Endothelial cell of umbilical vein (primary cell): ENCODE measurements around the gene XNDC1N. TPM values are rescaled to one million over a fixed set of nuclear protein-coding genes. Genes with fewer than 3 reads are reported as not detected.

Source experiments
- BruUV-seq: library from RNA; stranded (reverse); fragments of 400-500 nt; replicated peaks from 2 replicates; lab custom pipeline; 2021; lab: Mats Ljungman, UMichigan
- CTCF ChIA-PET: fragments of 300-600, 350-600 bp; sonication (Branson Sonifier 250); formaldehyde crosslinking; loops from one replicate; lab custom pipeline; 2021; ENCODE audit warnings: antibody characterized with exemption, inconsistent platforms; lab: Charles Lee
- POLR2A ChIA-PET: fragments of 300-600, 350-600 bp; sonication (Branson Sonifier 250); formaldehyde crosslinking; loops from one replicate; lab custom pipeline; 2021; ENCODE audit warnings: antibody characterized with exemption, inconsistent platforms; lab: Charles Lee
- DNase-seq: peaks from one replicate; pipeline ENCODE4 v3.0.0-alpha.2; 2011; ENCODE audit warnings: low read depth, low spot score
- FAIRE-seq: peaks from 2 replicates; lab custom pipeline; 2011; peaks lifted over from hg19 to GRCh38; lab: Jason Lieb, UNC
- H2AFZ ChIP-seq: 2 replicates; pipeline ENCODE4 v1.6.0; 2012; ENCODE audit warnings: low read depth, low read length, control low read depth, inconsistent platforms
- H3K27ac ChIP-seq: 2 replicates; pipeline ENCODE4 v1.5.1; 2011; ENCODE audit warnings: low read depth, mild to moderate bottlenecking, control low read depth, low read length, moderate library complexity; ENCODE audit not compliant: insufficient read depth
- H3K27me3 ChIP-seq, 2 experiments: 2 replicates each; pipeline versions ENCODE4 v1.6.0 to v1.6.1; 2011; ENCODE audit warnings: low read length in 2 of 2, mixed read lengths in 1 of 2; ENCODE audit not compliant: control insufficient read depth in 2 of 2, insufficient read depth in 2 of 2
- H3K36me3 ChIP-seq, 2 experiments: 2 replicates in 1 of 2; 3 replicates in 1 of 2; pipeline ENCODE4 v1.5.1; 2011; ENCODE audit warnings: low read length in 2 of 2, mild to moderate bottlenecking in 1 of 2, moderate library complexity in 1 of 2; ENCODE audit not compliant: control insufficient read depth in 2 of 2, insufficient read depth in 2 of 2; ENCODE audit errors: extremely low read depth in 1 of 2
- H3K4me1 ChIP-seq: 3 replicates; pipeline ENCODE4 v1.5.1; 2011; ENCODE audit warnings: mild to moderate bottlenecking, low read length; ENCODE audit not compliant: control insufficient read depth, insufficient read depth; ENCODE audit errors: extremely low read depth
- H3K4me2 ChIP-seq: 2 replicates; pipeline ENCODE4 v1.6.1; 2011; ENCODE audit warnings: low read length, control low read depth, mixed read lengths; ENCODE audit not compliant: insufficient read depth
- H3K4me3 ChIP-seq, 3 experiments: fragments of 200-600 bp in 1 of 3; sonication (generic), shearing (Covaris generic) in 1 of 3; replicated peaks in 1 of 3; 2 replicates each; pipeline ENCODE4 v1.5.1; 2011 to 2016; ENCODE audit warnings: control low read depth in 3 of 3, low read length in 3 of 3, mild to moderate bottlenecking in 2 of 3, inconsistent platforms in 1 of 3, low read depth in 1 of 3, moderate library complexity in 1 of 3; ENCODE audit not compliant: insufficient read depth in 1 of 3
- H3K79me2 ChIP-seq: 2 replicates; pipeline ENCODE4 v1.6.0; 2012; ENCODE audit warnings: low read length, inconsistent platforms; ENCODE audit not compliant: control insufficient read depth, insufficient read depth
- H3K9ac ChIP-seq: replicated peaks from 2 replicates; pipeline ENCODE3; 2011; ENCODE audit warnings: low read length, control low read depth; ENCODE audit not compliant: insufficient read depth; ENCODE audit errors: extremely low read depth
- H3K9me1 ChIP-seq: replicated peaks from 3 replicates; pipeline ENCODE4 v1.6.0; 2011; ENCODE audit warnings: mild to moderate bottlenecking, low read length; ENCODE audit not compliant: control insufficient read depth, insufficient read depth; ENCODE audit errors: extremely low read depth
- H3K9me3 ChIP-seq: replicated peaks from 2 replicates; pipeline ENCODE4 v1.5.1; 2012; ENCODE audit warnings: low read length, inconsistent platforms; ENCODE audit not compliant: control insufficient read depth, insufficient read depth
- H4K20me1 ChIP-seq: replicated peaks from 2 replicates; pipeline ENCODE3; 2011; ENCODE audit warnings: mild to moderate bottlenecking, low read length; ENCODE audit not compliant: control insufficient read depth, insufficient read depth; ENCODE audit errors: extremely low read depth
- EZH2 ChIP-seq: IDR thresholded peaks from 2 replicates; pipeline ENCODE4 v1.6.1; 2012; ENCODE audit warnings: borderline replicate concordance, low read depth, mild to moderate bottlenecking, moderate library complexity, low read length, inconsistent platforms; ENCODE audit not compliant: severe bottlenecking
- FOS ChIP-seq: IDR thresholded peaks from 2 replicates; pipeline ENCODE4 v1.6.1; 2011; ENCODE audit warnings: mild to moderate bottlenecking, low read length, moderate library complexity, borderline replicate concordance; ENCODE audit not compliant: insufficient read depth
- GATA2 ChIP-seq: IDR thresholded peaks from 2 replicates; pipeline ENCODE4 v1.7.0; 2011; ENCODE audit warnings: low read depth, mild to moderate bottlenecking, moderate library complexity, mixed read lengths, low read length; ENCODE audit not compliant: insufficient read length, insufficient read depth
- JUN ChIP-seq: IDR thresholded peaks from 2 replicates; pipeline ENCODE4 v1.6.1; 2011; ENCODE audit warnings: borderline replicate concordance, low read depth; ENCODE audit not compliant: insufficient read length, insufficient read depth
- MYC ChIP-seq: IDR thresholded peaks from one replicate; pipeline ENCODE4 v1.6.1; 2011; ENCODE audit warnings: mild to moderate bottlenecking, low read depth, low read length
- POLR2A ChIP-seq: IDR thresholded peaks from 2 replicates; pipeline ENCODE4 v1.6.1; 2012; ENCODE audit warnings: low read depth, mild to moderate bottlenecking, control low read depth, low read length
- POLR2AphosphoS5 ChIP-seq: IDR thresholded peaks from 2 replicates; pipeline ENCODE4 v1.6.1; 2012; ENCODE audit warnings: low read depth, mild to moderate bottlenecking, control low read depth, low read length, moderate library complexity; ENCODE audit not compliant: insufficient read depth
- dilution Hi-C: fragments of 300-500 bp; cut with MboI; formaldehyde crosslinking; loops from one replicate; pipeline ENCODE4 v1.15.0; 2019; ENCODE audit warnings: low sequenced_read_pairs; ENCODE audit not compliant: extremely low pct_ligation_motif_present
- intact Hi-C: fragments of 100-400 bp; cut with micrococcal nuclease; formaldehyde crosslinking; loops from one replicate; pipeline ENCODE4 v1.10.0; 2022
- polyA plus RNA-seq, 4 experiments: library from polyadenylated mRNA; depleted of rRNA in 3 of 4; stranded (reverse) in 3 of 4; unstranded in 1 of 4; fragments of >200 nt; gene quantifications; 2 replicates each; pipeline versions ENCODE4 v1.2.1 to v1.2.3, GENCODE V29; 2011 to 2012; ENCODE audit warnings: missing spikeins in 1 of 4
- total RNA-seq: library from RNA; stranded (reverse); gene quantifications from 2 replicates; pipeline ENCODE4 v1.2.3, GENCODE V29; 2021
- TF ChIP-seq, protein P1 (sequence below): IDR thresholded peaks from 2 replicates; pipeline ENCODE4 v1.6.1; 2011; ENCODE audit not compliant: insufficient read depth, insufficient read length
- TF ChIP-seq, protein P2 (sequence below), 2 donors: IDR thresholded peaks; 1 replicate in 1 of 2; 2 replicates in 1 of 2; pipeline ENCODE4 v1.5.1; 2011; ENCODE audit warnings: low read length in 2 of 2, mild to moderate bottlenecking in 2 of 2, moderate library complexity in 2 of 2, control low read depth in 1 of 2, inconsistent platforms in 1 of 2, low read depth in 1 of 2; ENCODE audit not compliant: insufficient read depth in 1 of 2; ENCODE audit errors: extremely low read depth in 1 of 2

The XNDC1N gene
- total and polyA plus RNA-seq, 2 donors (not counting 3 experiments of a cell fraction or from before 2014, with no cell fraction given), result 3.5 to 9.0 TPM

DNA sequence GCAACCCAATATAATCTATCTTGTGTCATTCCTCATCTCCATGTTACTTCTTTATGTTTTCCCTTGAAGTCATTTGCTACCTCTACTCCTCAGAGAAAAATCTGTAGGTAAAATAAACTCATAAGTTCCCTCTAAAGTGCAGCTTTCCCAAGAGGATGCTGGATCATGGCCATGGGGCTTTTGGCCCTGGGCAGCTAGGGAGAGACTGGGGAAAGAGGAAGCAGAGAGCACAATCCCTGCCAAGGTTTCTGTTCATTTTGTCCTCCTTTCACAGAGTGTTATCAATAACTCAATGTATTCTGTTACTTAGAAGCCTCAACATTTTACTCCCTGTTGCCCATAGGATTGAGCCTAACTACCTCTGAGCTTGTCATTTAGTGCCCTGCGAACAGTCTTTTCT lies 9.4 kb upstream of the XNDC1N start:
- H3K9ac ChIP-seq, result no peak overlapping the region
- no peaks in the 10 kb centered on the region for H3K9me1 ChIP-seq
- dilution Hi-C loops, result no loop called here
- no peak overlapping the region for H3K4me3 ChIP-seq
- H3K79me2 ChIP-seq, result peaks cover 75% of the 10 kb centered on the region
- no peaks in the 10 kb centered on the region for H4K20me1 ChIP-seq
- no peak for TF ChIP-seq POLR2AphosphoS5
- no peak for TF ChIP-seq GATA2
- no peak for TF ChIP-seq JUN
- TF ChIP-seq, protein P1, sequence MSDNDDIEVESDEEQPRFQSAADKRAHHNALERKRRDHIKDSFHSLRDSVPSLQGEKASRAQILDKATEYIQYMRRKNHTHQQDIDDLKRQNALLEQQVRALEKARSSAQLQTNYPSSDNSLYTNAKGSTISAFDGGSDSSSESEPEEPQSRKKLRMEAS, result no peak
- TF ChIP-seq, protein P2, sequence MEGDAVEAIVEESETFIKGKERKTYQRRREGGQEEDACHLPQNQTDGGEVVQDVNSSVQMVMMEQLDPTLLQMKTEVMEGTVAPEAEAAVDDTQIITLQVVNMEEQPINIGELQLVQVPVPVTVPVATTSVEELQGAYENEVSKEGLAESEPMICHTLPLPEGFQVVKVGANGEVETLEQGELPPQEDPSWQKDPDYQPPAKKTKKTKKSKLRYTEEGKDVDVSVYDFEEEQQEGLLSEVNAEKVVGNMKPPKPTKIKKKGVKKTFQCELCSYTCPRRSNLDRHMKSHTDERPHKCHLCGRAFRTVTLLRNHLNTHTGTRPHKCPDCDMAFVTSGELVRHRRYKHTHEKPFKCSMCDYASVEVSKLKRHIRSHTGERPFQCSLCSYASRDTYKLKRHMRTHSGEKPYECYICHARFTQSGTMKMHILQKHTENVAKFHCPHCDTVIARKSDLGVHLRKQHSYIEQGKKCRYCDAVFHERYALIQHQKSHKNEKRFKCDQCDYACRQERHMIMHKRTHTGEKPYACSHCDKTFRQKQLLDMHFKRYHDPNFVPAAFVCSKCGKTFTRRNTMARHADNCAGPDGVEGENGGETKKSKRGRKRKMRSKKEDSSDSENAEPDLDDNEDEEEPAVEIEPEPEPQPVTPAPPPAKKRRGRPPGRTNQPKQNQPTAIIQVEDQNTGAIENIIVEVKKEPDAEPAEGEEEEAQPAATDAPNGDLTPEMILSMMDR (IDR thresholded peaks at IDR 0.05; ENCODE audit: extremely low read depth in 1 of 2, insufficient read depth in 1 of 2, low read depth in 1 of 2, low read length in 2 of 2), result no peak
- no peak for TF ChIP-seq MYC
- TF ChIP-seq EZH2, result no peak
- TF ChIP-seq POLR2A, result no peak
- TF ChIP-seq FOS, result no peak
- ChIA-PET POLR2A (interaction anchor here (1.6 kb wide), 1 partner anchor 10 kb away, joined by 10 read pairs; the partner anchor contains the start of gene XNDC1N), CTCF (interaction anchor here (0.8 to 1.0 kb wide), 3 partner anchors 11 to 493 kb away, joined by 3 read pairs; no protein-coding TSS in a partner anchor)
- no peak overlapping the region for H2AFZ ChIP-seq
- peak; percentile 54 for DNase-seq
- H3K27ac ChIP-seq, result peak overlapping the region; percentile 74
- H3K4me2 ChIP-seq, result peak overlapping the region; percentile 14
- no peaks in the 10 kb centered on the region for H3K9me3 ChIP-seq
- no TSS peak for BruUV-seq
- intact Hi-C loops, result loop anchor here (1.0 kb wide), 2 partner anchors 7 to 10 kb away; partner anchors contain the start of gene XNDC1N
- H3K4me1 ChIP-seq, result peaks cover 68% of the 10 kb centered on the region
- no peak for FAIRE-seq
- H3K27me3 ChIP-seq, result no peaks in the 10 kb centered on the region
- peaks cover 0 to 5% of the 10 kb centered on the region in 2 experiments for H3K36me3 ChIP-seq
